Stimulated activated CD4-positive, alpha-beta T cell treated with anti-CD3 and anti-CD28 coated beads, Interleukin-4, amount 100 ng/mL, for 1 hour (primary cell): ENCODE measurements around the gene PTPN4.
A peak's percentile ranks its signal among the peaks of the same experiment; 100 is the strongest.

Source experiments
- DNase-seq: peaks from one replicate; pipeline ENCODE4 v3.0.0-alpha.2; 2020

Gene PTPN4

DNA sequence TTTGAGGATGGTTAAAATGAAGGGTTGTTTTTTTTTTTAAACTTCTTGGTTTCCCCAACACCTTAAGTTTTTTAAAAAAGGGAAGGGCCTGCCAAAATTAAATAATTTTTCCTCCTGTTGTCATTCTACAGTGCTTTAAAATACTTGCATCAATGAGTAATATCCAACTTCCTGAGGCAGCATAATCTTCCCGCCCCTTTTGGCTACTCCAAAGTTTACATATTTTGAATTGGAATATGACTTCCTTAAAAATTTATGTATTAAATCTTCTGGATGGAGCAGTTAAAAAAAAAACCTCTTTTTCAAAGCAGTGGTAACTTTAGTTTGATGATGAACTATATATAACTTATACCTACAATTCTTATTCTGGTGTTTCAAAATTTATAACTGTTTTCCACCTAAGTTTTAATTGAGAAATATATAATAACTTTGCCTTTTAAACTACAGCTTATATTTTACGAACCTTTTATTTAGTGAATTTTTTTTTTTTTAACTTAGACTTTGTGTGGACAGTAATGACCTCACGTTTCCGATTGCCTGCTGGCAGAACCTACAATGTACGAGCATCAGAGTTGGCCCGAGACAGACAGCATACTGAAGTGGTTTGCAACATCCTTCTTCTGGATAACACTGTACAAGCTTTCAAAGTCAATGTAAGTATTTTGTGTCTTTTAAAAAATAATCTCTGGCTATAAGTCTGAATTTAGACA, 49.8 kb downstream of the PTPN4 start:
- DNase-seq = no peak

DNA sequence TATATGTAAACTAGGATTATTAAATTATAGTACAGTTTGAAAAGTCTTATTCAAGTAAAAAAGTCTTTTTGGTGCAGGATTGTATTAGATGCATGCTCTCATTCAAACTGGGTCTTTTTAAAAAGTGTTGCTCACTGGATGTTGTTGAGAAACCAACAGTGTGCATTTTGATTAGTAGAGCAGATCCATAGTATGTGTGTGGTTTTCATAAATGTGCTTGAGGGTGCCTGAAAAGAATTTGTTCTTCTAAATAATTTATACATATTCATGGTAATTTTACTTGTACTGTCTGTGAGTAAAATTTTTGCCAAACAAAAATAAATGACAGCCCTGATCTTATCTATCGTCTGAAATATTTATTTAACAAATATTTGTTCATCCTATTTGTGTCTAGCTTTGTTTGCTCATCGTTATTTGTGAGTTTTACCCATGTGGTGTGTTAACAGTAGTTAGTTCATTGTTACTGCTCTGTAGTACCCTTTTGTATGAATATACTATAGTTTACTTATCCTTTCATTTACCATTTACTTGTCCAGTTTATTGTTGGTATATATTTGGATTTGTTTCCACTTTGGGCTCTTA, 50.4 kb downstream of the PTPN4 start:
- DNase-seq = no peak

DNA sequence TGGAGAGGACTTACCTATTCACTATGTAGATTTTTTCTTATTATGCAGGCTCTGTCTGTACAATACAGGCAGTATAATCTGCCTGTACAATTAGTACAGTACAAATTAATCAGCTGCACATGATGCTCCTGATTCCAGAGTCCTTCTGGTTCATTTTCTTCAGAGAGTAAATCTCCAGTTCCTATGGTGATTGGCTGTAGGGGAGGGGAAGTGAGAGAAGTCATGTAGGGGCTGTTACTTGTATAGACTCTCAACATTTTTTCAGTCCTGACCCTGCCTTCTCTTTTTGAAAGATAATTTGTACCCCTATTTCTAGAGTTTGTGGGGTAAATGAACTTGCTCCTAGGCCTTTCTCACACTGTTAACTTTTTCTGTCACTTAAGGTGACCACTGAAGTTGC, 54.5 kb downstream of the PTPN4 start:
- DNase-seq = no peak

DNA sequence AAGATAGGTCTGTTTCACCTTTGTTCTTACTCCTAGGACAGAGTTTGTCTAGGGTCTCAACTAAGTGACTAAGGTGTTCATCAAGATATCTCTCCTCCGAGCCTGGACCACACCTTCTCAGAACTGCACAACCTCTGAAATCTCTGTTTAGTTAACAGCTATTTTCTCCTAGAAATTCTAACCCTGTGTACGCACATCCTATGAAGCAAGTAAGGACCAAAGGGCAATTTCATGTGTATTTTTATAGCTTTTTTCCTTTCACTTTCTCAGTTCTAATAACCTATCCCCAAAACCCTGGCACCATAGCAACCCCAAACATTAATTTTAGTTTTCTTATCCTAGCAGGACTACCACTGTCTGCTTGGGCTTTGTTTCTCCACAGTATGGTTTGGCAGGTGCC, 59.1 kb downstream of the PTPN4 start:
- no peak for DNase-seq

DNA sequence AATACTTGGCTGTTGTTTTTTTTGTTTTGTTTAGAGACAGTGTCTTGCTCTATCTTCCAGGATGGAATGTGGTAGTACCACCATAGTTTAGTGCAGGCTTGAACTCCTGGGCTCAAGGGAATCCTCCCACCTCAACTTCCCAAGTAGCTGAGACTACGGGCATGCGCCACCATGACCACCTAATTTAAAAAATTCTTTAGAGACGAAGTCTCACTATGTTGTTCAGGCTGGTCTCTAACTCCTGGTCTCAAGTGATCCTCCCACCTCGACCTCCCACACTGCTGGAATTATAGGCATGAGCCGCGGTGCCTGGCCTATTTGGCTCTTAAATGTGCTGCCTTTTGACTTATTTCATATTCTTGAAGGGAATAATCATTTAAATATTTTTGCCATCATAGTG, 60.1 kb downstream of the PTPN4 start:
- DNase-seq = no peak

DNA sequence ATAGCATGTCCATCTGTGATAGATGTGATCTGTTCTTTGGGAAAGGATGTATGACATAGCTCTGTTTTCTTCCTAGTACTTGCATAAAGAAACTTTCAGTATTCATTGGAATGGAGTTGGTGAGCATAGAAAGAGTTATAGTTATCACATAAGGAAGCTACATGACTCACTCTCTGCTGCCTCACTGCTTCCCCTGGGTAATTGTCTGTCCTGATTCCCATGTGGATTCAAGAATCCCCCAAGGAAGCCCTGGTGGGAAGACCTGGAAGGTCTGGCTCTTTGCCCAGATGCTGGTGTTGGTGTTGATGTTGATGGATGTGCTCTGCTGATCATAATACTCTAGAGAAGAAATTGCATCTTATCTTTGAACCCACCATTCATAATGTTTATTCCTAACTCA, 60.6 kb downstream of the PTPN4 start:
- DNase-seq = no peak

DNA sequence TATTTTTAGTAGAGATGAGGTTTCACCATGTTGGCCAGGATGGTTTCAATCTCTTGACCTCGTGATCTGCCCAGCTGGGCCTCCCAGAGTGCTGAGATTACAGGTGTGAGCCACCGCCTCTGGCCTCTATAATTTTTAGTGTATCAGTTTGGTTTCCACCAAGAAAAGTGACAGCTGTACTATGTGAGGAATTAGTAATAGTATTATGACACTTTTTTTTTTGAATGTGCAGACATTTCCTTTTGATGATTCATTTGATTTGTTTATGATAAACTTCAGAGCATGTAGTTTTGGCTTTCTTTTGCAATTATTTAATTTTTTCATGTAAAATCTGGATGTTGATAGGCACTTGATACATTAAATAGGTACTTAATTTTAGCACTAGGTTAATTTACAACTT, 61.5 kb downstream of the PTPN4 start:
- DNase-seq = no peak

DNA sequence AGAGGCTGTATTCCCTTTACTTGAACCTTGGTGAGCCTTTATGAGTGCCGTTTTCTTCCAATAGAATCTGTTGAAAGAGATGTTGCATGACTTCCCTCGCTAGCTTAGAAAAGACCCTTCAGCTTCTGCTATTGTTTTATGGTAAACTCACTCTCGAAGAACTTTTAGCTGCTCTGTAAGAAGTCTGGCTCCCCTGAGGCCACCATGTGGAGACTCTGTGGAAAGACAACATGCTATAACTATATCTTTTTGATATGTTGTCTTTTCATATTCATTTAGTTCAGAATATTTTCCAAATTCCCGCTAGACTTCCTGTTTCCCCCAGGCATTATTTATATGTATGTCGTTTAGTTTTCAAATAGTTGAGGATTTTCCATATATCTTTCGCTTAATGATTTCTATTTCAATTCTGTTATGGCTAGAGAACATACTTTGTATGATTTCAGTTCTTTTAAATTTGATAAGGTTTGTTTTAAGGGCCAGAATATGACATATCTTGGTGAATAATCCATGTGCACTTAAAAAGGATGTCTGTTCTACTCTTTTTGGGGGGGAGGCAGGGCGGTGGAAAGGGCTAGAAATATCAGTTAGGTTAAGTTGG, 64.1 kb downstream of the PTPN4 start:
- no peak for DNase-seq

DNA sequence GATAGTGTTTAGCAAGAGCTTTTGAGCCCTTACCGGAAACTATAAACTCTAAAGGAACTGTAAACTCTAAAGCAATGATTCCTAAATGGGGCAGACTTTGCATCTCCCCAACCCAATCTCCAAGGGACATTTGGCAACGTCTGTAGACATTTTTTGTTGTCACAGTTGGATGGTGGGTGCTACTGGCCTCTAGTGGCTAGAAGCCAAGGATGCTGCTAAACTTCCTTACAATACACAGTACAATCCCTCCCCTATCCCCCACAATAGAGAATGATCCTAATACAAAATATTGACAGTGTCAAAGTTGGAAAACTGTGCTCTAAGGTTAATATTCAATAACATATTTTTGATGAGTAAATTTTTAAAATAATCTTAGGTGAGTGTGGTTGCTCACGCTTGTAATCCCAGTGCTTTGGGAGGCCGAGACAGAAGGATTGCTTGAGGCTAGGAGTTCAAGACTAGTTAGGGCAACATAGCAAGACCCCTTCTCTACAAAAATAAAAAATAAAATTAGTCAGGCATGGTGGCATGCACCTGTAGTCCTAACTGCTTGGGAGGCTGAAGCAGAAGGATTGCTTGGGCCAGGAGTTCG, 66.7 kb downstream of the PTPN4 start:
- peak; percentile 28 for DNase-seq

DNA sequence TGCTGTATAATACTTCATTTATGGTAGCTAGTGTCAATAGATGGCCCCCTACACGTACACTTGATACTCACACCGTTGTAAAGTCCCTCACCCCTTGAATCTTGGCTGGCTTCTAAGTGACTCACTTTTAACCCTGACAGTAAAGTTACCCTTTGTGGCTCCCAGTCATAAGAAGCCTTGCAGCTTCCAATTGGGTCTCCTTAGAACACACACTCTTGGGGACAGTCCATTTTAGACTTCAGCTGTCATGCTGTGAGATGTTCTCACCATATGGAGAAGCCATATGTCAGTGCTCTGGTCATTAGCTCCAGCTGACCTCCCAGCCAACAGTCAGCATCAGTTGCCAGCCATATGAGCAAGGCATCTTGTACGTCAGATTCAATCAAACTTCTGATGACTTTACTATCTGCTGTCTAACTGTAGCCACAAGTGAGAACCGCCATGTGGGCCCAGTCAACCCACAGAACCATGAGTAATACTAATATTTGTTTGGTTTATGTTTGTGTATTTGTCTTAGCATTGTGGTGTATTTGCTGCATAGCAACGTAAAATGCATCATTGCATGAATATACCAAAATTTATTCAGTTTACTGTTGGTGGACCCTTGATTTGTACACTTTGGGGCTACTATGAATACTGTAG, 68.3 kb downstream of the PTPN4 start:
- no peak for DNase-seq

DNA sequence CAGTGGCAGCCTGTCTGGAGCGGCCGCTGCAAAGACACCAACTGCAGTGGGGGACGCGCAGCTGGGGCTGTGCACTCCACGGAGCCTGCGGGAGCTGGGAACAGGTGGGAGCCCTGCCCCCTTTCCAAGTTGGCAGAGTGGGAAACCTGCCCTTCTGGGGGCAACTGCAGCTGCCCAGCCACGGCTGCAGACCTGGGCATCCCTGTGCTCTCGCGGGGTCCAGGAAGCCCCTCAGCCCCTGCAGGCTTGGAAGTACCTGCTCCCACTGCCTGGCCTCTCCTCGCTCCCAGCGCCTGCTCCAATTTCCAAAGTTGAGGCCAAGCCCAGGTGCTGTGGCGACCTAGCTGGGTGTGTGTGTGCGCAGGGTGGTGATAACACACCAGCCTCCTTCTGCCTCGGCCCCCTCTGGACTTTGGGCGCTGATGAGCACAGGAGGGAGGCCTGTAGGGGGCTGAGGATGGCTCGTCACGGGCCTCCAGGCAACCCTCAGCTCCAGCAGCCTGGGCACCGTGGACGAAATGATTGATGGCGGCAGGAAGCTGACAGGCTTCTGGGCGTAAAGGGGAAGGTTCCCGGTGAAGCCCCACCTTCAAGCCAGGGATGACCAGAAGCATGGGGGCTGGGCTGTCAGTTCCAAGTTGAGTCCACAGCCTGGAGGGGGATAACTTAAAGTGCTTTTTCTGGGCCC, 76.9 kb downstream of the PTPN4 start:
- no peak for DNase-seq

DNA sequence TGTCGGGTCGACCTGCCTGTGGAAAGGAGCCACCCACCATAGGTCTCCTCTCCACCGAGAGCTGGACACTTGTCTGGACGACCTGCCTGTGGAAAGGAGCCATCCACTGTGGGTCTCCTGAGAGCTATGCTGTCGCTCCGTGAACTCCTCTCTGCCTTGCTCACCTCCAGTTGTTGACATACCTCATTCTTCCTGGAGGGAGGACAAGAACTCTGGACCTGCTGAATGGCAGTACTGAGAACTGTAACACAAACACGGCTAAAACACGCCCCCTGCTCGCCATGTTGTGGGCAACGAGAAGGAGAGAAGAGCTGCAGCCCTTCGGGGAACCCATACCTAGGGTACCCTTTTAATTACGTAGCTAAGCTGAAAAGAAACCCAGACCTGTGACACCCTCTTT, 77.6 kb downstream of the PTPN4 start:
- no peak for DNase-seq

DNA sequence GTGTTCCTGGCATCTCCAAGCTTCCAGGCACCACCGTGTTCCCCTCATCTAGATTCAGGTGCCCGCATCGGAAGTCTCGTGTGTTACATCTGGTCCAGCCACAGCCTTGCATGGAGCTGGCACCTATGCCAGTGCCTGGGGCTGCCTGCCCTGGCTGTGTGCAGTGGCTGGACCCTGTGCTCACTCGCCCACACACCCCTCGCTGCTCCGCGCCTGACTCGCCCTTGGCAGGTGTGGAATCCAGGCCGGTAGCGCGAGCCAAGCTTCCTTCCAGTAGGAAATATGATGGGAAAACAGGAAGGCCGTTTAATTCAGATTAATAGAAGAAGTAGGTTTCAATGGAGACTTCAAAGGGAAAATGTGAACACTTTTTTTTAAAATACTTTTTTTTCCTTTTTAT, 78.0 kb downstream of the PTPN4 start:
- no peak for DNase-seq

DNA sequence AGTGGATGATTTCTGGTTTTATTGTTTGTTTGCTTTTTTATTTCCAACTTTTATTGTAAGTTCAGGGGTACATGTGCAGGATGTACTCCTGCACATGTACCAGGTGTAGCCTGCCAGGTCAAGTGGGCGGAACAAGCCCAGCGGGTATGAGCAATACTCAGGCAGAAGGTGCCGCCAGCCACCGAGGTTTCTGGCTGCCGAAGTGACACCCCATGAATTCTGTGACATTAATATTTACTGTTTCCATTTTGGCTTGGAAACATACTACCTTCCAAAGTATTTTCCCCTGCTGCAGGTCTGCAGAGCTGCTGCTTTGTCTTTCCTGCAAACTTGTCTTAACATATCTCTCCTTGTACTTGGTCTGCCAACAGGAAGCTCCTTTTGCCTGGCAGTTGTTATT, 78.5 kb downstream of the PTPN4 start:
- DNase-seq = no peak

DNA sequence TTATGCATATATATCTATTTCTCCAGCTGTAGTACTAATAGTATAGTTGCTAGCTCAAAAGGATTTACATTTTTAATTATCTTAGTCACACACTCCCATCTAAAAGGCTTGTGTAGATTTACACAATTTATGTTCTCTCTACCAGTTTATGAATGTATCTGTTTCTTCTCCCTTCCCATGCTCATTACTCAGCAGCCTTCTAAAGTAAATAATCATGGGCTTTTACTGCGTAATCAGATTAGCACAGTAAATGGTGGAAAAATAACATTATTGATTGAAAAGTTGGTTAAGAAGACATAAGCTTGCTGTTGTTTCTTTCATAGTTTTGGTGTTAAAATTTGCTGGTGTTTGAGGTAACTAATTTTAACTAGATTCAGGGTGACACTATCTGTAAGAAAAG, 81.8 kb downstream of the PTPN4 start:
- no peak for DNase-seq

DNA sequence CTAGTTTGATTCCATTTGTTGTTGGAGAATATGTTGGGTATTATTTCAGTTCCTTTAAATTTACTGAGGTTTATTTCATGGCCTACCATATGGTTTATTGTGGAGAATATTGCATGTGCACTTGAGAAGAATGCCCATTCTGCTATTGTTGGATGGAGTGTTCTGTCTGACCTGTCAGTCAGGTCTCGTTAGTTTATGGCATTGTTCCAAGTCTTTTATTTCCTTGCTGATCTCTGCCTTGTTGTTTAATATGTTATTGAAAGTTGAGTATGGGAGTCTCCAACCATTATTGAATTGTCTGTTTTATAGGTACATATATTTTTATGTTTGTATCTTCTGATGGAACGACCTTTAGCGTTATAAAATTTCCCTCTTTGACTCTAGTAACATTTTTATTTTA, 86.3 kb downstream of the PTPN4 start:
- DNase-seq = no peak

DNA sequence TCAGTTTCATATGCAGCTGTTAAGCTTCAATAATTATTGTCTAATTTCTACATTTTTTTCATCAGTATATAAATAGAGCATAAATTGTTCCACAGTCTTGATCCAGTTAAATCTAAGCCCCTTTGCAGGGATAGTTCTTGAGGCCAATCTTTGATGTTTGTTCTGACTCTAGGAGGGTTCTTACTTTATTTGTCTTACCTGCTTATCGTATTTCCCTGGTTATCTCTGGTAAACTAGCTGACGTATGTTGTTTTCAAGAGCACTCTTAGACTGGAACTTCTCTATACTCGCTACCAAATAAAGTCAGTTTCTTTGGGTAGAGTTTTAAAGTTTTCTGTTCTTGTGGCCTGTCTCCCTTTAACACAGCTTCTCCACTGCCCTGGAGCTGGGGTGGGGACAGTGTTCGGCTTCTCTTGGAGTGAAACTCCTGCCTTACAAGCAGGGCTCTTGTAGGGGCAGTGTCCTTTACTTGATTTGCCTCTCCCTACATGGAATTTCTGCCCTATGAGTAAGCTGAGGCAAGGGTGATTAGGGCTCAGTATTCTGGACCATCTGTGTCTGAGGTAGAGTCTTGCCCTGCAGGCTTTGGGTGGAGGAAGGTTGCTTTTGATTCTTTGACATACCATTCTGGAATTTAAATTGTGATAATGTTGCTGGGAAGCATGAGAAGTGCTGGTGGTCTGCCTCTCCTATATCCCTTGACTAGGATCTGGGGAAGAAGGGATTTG, 90.3 kb downstream of the PTPN4 start:
- no peak for DNase-seq

DNA sequence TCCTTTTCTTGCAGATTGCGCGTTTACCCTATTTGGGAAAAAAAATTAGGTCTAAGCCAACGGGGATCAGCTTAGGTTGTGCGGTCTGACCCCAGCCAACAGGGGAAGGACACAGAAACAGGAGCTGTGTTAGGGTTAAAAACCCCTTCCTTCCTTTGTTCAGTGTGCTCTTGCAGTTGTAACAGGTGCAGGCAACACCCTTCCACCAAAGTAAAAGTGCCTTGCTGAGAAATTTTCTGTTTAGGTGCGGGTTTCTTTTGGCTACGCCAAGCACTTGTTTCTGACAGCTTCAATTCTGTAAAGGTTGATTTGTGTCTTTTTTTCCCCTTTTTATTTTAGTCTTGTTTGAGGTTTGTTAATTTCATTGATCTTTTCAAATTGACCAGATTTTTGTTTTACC, 92.5 kb downstream of the PTPN4 start:
- no peak for DNase-seq

DNA sequence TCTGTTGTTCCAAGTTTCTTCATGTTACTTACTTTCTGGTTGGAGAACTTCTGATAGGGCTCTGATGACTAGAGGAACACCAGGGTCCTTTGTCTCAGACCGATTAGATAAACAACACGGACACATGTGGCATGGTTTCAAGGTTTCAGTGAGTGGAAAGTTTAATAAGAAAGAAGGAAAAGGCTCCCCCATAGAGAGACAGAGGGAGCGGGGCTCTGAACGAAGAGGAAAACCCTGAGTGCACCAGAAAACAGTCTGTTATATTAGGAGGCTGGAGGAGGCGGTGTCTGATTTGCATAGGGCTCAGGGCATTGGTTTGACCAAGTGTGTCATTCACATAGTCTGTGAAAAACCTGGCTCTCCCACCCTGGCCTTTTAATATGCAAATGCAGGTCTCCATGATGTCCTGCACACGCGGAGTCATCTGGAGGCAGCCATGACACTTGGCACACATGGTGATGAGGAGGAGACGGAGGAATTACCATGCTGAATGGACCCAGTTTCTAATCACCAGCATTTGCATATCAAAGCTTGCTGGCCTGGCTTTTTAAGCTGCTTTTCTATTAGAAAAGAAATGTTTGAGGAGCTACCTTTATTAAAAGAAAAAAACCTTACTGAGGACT, 94.2 kb downstream of the PTPN4 start:
- DNase-seq = no peak

DNA sequence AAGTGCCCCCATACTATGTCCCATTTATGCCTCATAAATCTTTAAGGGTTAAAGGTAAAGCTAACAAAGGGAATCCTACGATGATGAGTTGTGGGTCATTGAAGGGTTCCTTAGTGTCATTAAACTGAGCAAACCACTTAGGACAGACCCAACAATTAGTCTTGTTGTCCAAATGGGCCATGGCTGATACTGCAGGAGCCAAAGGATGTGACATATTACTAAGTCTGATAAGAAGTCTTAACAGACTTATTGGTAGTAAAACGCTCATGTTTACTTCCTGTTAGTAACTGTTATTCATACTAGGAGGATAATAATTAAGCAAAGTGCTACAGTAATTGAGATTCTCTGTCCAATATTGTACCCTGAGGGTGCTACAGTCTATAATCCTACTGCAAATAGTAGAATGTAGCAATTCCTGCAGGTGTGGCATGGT, 96.8 kb downstream of the PTPN4 start:
- DNase-seq = no peak

DNA sequence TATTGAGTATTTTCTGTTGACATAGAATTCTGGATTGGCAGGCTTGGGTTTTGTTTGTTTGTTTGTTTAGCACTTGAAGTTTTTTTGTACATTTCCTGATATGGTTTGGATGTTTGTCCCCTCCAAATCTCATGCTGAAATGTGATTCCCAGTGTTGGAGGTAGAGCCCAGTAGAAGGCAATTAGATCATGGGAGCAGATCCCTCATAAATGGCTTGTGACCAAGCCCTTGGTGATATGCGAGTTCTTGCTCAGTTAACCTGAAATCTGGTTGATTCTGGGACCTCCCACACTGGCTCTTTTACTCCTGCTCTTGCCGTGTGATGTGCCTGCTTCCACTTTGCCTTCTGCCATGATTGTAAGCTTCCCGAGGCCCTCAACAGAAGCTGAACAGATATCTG, 98.0 kb downstream of the PTPN4 start:
- DNase-seq = no peak

DNA sequence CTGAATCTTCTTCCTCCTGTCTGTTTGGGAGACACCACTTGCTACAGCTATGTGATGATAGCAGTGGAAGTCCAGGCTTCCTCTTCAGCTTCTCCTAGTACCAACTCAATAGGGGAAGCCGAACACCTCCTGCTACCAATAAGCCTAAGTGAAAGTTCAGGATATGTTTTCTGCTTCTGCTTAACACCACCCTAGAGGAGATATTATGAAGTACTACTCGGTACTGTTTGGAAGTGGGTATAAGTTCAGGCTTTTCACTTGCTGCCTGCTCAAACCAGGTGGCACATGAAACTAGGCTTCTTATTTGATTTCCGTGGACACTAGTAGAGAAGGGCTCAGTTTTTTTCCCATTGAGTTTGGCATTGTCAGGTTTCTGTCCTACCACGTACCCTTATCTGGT, 99.8 kb downstream of the PTPN4 start:
- no peak for DNase-seq
